Measurements from ENCODE around the gene WSCD1.

WSCD1 gene

GRCh38 chr17:6079960-6080359 is 9.8 kb downstream of the WSCD1 start:
- TF ChIP-seq REST (IDR thresholded peaks at IDR 0.05; ENCODE audit: insufficient read depth in 1 of 2, low read depth in 2 of 2, low read length in 2 of 2) (no peak), TAF1 (IDR thresholded peaks at IDR 0.05; ENCODE audit: borderline replicate concordance, insufficient read depth, low read length) (no peak), FOXP2 (optimal IDR thresholded peaks at IDR 0.05; ENCODE audit: borderline replicate concordance, extremely low read depth, extremely low read length, insufficient read depth) (no peak)

- TF ChIP-seq REST (IDR thresholded peaks at IDR 0.05; ENCODE audit: insufficient read depth in 1 of 2, low read depth in 2 of 2, low read length in 2 of 2), result no peak
- TF ChIP-seq POLR2AphosphoS5 (IDR thresholded peaks at IDR 0.05; ENCODE audit: low read depth, low read length), result no peak
- TF ChIP-seq SIN3A (IDR thresholded peaks at IDR 0.05; ENCODE audit: borderline replicate concordance, insufficient read depth, low read length), result no peak
- no peak for TF ChIP-seq TAF1 (IDR thresholded peaks at IDR 0.05; ENCODE audit: borderline replicate concordance, insufficient read depth, low read length)
- no peak for TF ChIP-seq FOXP2 (optimal IDR thresholded peaks at IDR 0.05; ENCODE audit: borderline replicate concordance, extremely low read depth, extremely low read length, insufficient read depth)
Observed at GRCh38 chr17:6080711-6081430, 10.7 kb downstream of the WSCD1 start.

- TF ChIP-seq TAF1 (IDR thresholded peaks at IDR 0.05; ENCODE audit: borderline replicate concordance, insufficient read depth, low read length), result no peak
- TF ChIP-seq POLR2AphosphoS5 (IDR thresholded peaks at IDR 0.05; ENCODE audit: low read depth, low read length), result no peak
- TF ChIP-seq REST (IDR thresholded peaks at IDR 0.05; ENCODE audit: insufficient read depth in 1 of 2, low read depth in 2 of 2, low read length in 2 of 2), result no peak
- no peak for TF ChIP-seq FOXP2 (optimal IDR thresholded peaks at IDR 0.05; ENCODE audit: borderline replicate concordance, extremely low read depth, extremely low read length, insufficient read depth)
- TF ChIP-seq SIN3A (IDR thresholded peaks at IDR 0.05; ENCODE audit: borderline replicate concordance, insufficient read depth, low read length), result no peak
Observed at GRCh38 chr17:6082335-6082734, 12.2 kb downstream of the WSCD1 start.

- TF ChIP-seq POLR2AphosphoS5 (IDR thresholded peaks at IDR 0.05; ENCODE audit: low read depth, low read length) (no peak), FOXP2 (optimal IDR thresholded peaks at IDR 0.05; ENCODE audit: borderline replicate concordance, extremely low read depth, extremely low read length, insufficient read depth) (no peak), TAF1 (IDR thresholded peaks at IDR 0.05; ENCODE audit: borderline replicate concordance, insufficient read depth, low read length) (no peak), SIN3A (IDR thresholded peaks at IDR 0.05; ENCODE audit: borderline replicate concordance, insufficient read depth, low read length) (no peak), REST (IDR thresholded peaks at IDR 0.05; ENCODE audit: insufficient read depth in 1 of 2, low read depth in 2 of 2, low read length in 2 of 2) (no peak)
Observed at GRCh38 chr17:6084311-6085161, 14.4 kb downstream of the WSCD1 start.
